ENCODE measurements around the gene ELMO1. TPM values are rescaled to one million over a fixed set of nuclear protein-coding genes. Genes with fewer than 3 reads are reported as not detected.

Gene ELMO1
- total and polyA plus RNA-seq, 2 of the 13 experiments (the other 11 are each of a cell fraction or from before 2014, with no cell fraction given) = 0.11 to 0.17 TPM

DNA sequence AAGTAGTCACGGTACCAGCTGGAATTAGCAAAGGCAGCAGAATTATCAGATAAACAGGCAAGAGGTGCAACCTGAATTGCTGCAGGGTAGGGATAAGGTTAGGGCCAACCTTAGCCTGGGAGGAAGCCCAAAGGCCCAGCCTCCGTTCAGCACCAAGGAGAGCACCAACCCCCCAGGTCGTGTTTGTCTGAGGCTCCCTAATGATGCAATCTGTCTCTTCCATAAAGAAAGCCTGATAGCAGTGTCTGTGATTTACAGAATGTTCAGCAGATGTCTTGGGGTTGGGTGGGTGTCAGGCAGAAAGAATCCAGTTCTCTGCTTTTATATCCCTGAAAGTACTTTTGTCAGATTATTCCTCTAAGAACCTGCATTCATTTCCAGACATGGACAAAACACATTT, 396.0 kb downstream of the ELMO1 start (continued):
- TF ChIP-seq, protein P1, sequence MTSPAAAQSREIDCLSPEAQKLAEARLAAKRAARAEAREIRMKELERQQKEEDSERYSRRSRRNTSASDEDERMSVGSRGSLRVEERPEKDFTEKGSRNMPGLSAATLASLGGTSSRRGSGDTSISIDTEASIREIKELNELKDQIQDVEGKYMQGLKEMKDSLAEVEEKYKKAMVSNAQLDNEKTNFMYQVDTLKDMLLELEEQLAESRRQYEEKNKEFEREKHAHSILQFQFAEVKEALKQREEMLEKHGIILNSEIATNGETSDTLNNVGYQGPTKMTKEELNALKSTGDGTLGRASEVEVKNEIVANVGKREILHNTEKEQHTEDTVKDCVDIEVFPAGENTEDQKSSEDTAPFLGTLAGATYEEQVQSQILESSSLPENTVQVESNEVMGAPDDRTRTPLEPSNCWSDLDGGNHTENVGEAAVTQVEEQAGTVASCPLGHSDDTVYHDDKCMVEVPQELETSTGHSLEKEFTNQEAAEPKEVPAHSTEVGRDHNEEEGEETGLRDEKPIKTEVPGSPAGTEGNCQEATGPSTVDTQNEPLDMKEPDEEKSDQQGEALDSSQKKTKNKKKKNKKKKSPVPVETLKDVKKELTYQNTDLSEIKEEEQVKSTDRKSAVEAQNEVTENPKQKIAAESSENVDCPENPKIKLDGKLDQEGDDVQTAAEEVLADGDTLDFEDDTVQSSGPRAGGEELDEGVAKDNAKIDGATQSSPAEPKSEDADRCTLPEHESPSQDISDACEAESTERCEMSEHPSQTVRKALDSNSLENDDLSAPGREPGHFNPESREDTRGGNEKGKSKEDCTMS (CRISPR knock-in tag; conservative IDR thresholded peaks at IDR 0.05) = no peak; the same call in 1 of the 2 replicates
- TF ChIP-seq MIER3 (CRISPR knock-in tag; IDR thresholded peaks at IDR 0.05; ENCODE audit: borderline replicate concordance) (peak; percentile 83; the same call in 1 of the 2 replicates), ZNF570 (CRISPR knock-in tag; IDR thresholded peaks at IDR 0.05; ENCODE audit: borderline replicate concordance) (no peak), ZNF12 (CRISPR knock-in tag; IDR thresholded peaks at IDR 0.05) (peak; percentile 88), ZNF678 (CRISPR knock-in tag; IDR thresholded peaks at IDR 0.05) (0 out of 2 replicates have a peak, but pooled peaks have one; percentile 66), EED (CRISPR knock-in tag; IDR thresholded peaks at IDR 0.05) (no peak; the same call in 1 of the 2 replicates), IRX3 (CRISPR knock-in tag; IDR thresholded peaks at IDR 0.05; ENCODE audit: borderline replicate concordance, low read depth) (no peak), ZNF441 (CRISPR knock-in tag; IDR thresholded peaks at IDR 0.05; ENCODE audit: borderline replicate concordance) (peak; percentile 84; the same call in 1 of the 2 replicates), ZNF260 (CRISPR knock-in tag; IDR thresholded peaks at IDR 0.05; ENCODE audit: borderline replicate concordance, low read depth) (no peak), ZBTB7B (CRISPR knock-in tag; IDR thresholded peaks at IDR 0.05) (0 out of 2 replicates have a peak, but pooled peaks have one; percentile 54)
- TF ChIP-seq, protein P2, sequence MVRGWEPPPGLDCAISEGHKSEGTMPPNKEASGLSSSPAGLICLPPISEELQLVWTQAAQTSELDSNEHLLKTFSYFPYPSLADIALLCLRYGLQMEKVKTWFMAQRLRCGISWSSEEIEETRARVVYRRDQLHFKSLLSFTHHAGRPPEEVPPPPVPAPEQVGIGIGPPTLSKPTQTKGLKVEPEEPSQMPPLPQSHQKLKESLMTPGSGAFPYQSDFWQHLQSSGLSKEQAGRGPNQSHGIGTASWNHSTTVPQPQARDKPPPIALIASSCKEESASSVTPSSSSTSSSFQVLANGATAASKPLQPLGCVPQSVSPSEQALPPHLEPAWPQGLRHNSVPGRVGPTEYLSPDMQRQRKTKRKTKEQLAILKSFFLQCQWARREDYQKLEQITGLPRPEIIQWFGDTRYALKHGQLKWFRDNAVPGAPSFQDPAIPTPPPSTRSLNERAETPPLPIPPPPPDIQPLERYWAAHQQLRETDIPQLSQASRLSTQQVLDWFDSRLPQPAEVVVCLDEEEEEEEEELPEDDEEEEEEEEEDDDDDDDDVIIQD (CRISPR knock-in tag; IDR thresholded peaks at IDR 0.05; ENCODE audit: low read depth) = peak; percentile 51; the same call in 1 of the 2 replicates
- TF ChIP-seq, protein P3, sequence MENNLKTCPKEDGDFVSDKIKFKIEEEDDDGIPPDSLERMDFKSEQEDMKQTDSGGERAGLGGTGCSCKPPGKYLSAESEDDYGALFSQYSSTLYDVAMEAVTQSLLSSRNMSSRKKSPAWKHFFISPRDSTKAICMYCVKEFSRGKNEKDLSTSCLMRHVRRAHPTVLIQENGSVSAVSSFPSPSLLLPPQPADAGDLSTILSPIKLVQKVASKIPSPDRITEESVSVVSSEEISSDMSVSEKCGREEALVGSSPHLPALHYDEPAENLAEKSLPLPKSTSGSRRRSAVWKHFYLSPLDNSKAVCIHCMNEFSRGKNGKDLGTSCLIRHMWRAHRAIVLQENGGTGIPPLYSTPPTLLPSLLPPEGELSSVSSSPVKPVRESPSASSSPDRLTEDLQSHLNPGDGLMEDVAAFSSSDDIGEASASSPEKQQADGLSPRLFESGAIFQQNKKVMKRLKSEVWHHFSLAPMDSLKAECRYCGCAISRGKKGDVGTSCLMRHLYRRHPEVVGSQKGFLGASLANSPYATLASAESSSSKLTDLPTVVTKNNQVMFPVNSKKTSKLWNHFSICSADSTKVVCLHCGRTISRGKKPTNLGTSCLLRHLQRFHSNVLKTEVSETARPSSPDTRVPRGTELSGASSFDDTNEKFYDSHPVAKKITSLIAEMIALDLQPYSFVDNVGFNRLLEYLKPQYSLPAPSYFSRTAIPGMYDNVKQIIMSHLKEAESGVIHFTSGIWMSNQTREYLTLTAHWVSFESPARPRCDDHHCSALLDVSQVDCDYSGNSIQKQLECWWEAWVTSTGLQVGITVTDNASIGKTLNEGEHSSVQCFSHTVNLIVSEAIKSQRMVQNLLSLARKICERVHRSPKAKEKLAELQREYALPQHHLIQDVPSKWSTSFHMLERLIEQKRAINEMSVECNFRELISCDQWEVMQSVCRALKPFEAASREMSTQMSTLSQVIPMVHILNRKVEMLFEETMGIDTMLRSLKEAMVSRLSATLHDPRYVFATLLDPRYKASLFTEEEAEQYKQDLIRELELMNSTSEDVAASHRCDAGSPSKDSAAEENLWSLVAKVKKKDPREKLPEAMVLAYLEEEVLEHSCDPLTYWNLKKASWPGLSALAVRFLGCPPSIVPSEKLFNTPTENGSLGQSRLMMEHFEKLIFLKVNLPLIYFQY (CRISPR knock-in tag; IDR thresholded peaks at IDR 0.05; ENCODE audit: borderline replicate concordance) = peak; percentile 90; the same call in 1 of the 2 replicates
- TF ChIP-seq, protein P4, sequence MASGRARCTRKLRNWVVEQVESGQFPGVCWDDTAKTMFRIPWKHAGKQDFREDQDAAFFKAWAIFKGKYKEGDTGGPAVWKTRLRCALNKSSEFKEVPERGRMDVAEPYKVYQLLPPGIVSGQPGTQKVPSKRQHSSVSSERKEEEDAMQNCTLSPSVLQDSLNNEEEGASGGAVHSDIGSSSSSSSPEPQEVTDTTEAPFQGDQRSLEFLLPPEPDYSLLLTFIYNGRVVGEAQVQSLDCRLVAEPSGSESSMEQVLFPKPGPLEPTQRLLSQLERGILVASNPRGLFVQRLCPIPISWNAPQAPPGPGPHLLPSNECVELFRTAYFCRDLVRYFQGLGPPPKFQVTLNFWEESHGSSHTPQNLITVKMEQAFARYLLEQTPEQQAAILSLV (CRISPR knock-in tag; IDR thresholded peaks at IDR 0.05; ENCODE audit: borderline replicate concordance) = 0 out of 2 replicates have a peak, but pooled peaks have one; percentile 45

Measured in HepG2 (cell line).